Spleen (tissue), 11 donors: ENCODE data around the gene ZNF816. TPM values are rescaled to one million over a fixed set of nuclear protein-coding genes. Genes with fewer than 3 reads are reported as not detected.
"Not testable (repeated sequence)": the region's sequence is repeated elsewhere in the genome, so short reads cannot be mapped to it uniquely, and the experiment has no call there.

Experiments used
- DNase-seq: peaks from one replicate; pipeline ENCODE4 v3.0.0-alpha.2; 2020
- H3K27ac ChIP-seq, 8 donors: fragments of 200-600 bp; sonication (generic) in 7 of 8; 1 replicate in 4 of 8; 2 replicates in 4 of 8; pipeline versions ENCODE4 v1.5.0 to v1.8.0; 2016 to 2021; ENCODE audit warnings: inconsistent platforms in 4 of 8, mild to moderate bottlenecking in 4 of 8, moderate library complexity in 1 of 8
- H3K27me3 ChIP-seq, 7 donors: fragments of 200-600 bp; sonication (generic) in 6 of 7; replicated peaks in 1 of 7; 1 replicate in 4 of 7; 2 replicates in 3 of 7; pipeline versions ENCODE4 v1.5.0 to v1.8.0; 2016 to 2021; ENCODE audit warnings: inconsistent platforms in 3 of 7, mild to moderate bottlenecking in 1 of 7
- H3K36me3 ChIP-seq, 6 donors: fragments of 200-600 bp; sonication (generic) in 5 of 6; 1 replicate in 4 of 6; 2 replicates in 2 of 6; pipeline versions ENCODE4 v1.5.0 to v1.8.0; 2016 to 2021; ENCODE audit warnings: inconsistent platforms in 2 of 6
- H3K4me1 ChIP-seq, 6 donors: fragments of 200-600 bp; sonication (generic) in 5 of 6; 1 replicate in 3 of 6; 2 replicates in 3 of 6; pipeline versions ENCODE4 v1.5.0 to v1.8.0; 2016 to 2021; ENCODE audit warnings: inconsistent platforms in 3 of 6
- H3K4me3 ChIP-seq, 8 donors: fragments of 200-600 bp; sonication (generic) in 7 of 8; 1 replicate in 4 of 8; 2 replicates in 4 of 8; pipeline versions ENCODE4 v1.5.0 to v1.8.0; 2016 to 2021; ENCODE audit warnings: inconsistent platforms in 4 of 8, mild to moderate bottlenecking in 4 of 8, moderate library complexity in 2 of 8
- H3K9me3 ChIP-seq, 8 donors: fragments of 200-600 bp; sonication (generic) in 7 of 8; 1 replicate in 4 of 8; 2 replicates in 4 of 8; pipeline versions ENCODE4 v1.5.0 to v1.8.0; 2016 to 2021; ENCODE audit warnings: inconsistent platforms in 4 of 8
- POLR2A ChIP-seq, 3 donors: fragments of 450-650 bp; IDR thresholded peaks; one replicate each; pipeline ENCODE4 v1.5.1; 2017; ENCODE audit warnings: antibody characterized with exemption in 3 of 3, mild to moderate bottlenecking in 1 of 3
- POLR2AphosphoS5 ChIP-seq, 3 donors: sonication (generic); formaldehyde crosslinking; IDR thresholded peaks; one replicate each; pipeline ENCODE4 v1.5.1; 2017; ENCODE audit warnings: antibody characterized with exemption in 3 of 3
- WGBS, 5 donors: extraction: QIAGEN DNeasy Blood & Tissue Kit in 3 of 5; methylation state at CpG; one replicate each; pipeline versions ENCODE4 v1.1.5 to v1.1.7; 2013 to 2018; 5-methylcytosine and 5-hydroxymethylcytosine counted together
- intact Hi-C: fragments of 100-400 bp; cut with DNase I; formaldehyde crosslinking; loops from one replicate; pipeline ENCODE4 v1.15.0; 2023; ENCODE audit warnings: low total_unique reads
- polyA plus RNA-seq, 3 donors: library from polyadenylated mRNA; stranded (reverse); fragments of 200-250 nt; gene quantifications; one replicate each; pipeline ENCODE4 v1.2.1, GENCODE V29; 2013
- total RNA-seq, 7 donors: library from RNA; depleted of rRNA in 3 of 7; stranded (reverse); fragments of >200 nt in 3 of 7; fragmentation: NEBNext Ultra II Directional in 4 of 7; extraction: Animal tissue kit (Norgen Biotek cat#: 25700) in 4 of 7; gene quantifications; one replicate each; pipeline versions ENCODE4 v1.1.0 to v1.2.1, GENCODE V29; 2016 to 2021
- TF ChIP-seq, protein P1 (sequence below), 11 experiments: fragments of 200-600 bp in 7 of 11; fragments of 450-650 bp in 4 of 11; sonication (generic) in 4 of 11; IDR thresholded peaks in 8 of 11; conservative IDR thresholded peaks in 3 of 11; 1 replicate in 7 of 11; 2 replicates in 4 of 11; pipeline versions ENCODE4 v1.4.0 to v1.8.0; 2016 to 2021; ENCODE audit warnings: antibody characterized with exemption in 11 of 11, inconsistent platforms in 4 of 11, mild to moderate bottlenecking in 1 of 11
- donor health status: healthy with polysubstance abuse.
- donor health status: DM: no; HTN: no; CAD: no; lungs with moderate emphysema.
- donor health status: DM: no; HTN: no; CAD: no.
- donor health status: Bipolar disorder and iron deficiency.
- donor health status: healthy.
- donor health status: DM: no; HTN: no; CAD: no.
- donor health status: DM: yes; HTN: yes; CAD: no.

Gene ZNF816
- total and polyA plus RNA-seq, 10 donors = 4.1 to 16.1 (median 9.8) TPM

DNA sequence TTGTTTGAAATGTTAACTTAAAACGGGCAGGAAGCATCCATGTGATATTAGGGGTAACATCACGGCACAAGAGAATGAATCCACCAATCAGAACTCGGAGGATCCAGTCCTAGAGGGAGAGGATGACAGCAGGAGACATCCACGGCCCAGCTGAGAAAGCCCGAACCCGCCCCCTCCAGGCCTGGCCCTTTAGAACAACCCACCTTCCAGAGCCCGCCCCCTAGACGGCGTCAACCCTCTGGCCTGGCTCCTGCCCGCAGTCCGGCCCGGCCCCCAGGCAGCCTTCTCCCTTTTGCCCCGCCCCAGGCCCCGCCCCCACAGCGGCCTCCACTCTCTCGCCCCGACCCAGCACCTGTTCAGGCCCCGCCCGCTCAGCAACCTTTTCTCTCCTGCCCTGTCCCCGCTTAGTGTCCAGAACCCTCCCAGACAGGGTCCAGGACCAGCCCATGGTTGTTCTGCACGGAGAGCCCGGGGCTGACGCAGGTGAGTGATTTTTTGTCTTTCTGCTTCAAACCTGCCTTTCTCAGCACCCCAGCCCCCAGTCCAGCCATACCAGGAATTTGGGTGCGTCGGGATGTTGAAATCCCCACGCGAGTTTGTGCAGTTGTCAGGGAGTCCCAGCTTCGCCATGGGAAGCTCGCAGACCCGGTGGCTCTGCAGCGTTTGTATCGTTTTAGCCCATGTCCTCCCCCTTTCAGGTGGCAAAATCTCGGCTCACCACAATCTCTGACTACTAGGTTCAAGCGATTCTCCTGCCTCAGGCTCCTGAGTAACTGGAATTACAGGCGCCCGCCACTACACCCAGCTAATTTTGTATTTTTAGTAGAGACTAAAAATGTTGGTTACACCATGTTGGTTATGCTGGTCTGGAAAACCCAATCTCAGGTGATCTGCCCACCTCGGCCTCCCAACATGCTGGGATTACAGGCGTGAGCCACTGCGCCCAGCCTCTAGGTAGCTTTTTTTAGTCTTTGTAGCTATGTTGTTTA is 16.1 kb downstream of the ZNF816 start:
- intact Hi-C loops = no loop called here
- Histone ChIP-seq H3K9me3 (peaks cover 8 to 77% (median 66%) of the 10 kb centered on the region in 8 donors), H3K4me1 (peaks cover 0 to 21% (median 9%) of the 10 kb centered on the region in 6 donors), H3K4me3 (peak overlapping the region in 1 of 8 donors; percentile 26), H3K27me3 (no peaks in the 10 kb centered on the region), H3K27ac (no peak overlapping the region), H3K36me3 (peaks cover under 1 to 34% (median 21%) of the 10 kb centered on the region in 6 donors)
- no peak for DNase-seq
- TF ChIP-seq POLR2A (IDR thresholded peaks at IDR 0.05) (no peak), POLR2AphosphoS5 (IDR thresholded peaks at IDR 0.05) (no peak)
- TF ChIP-seq, protein P1, sequence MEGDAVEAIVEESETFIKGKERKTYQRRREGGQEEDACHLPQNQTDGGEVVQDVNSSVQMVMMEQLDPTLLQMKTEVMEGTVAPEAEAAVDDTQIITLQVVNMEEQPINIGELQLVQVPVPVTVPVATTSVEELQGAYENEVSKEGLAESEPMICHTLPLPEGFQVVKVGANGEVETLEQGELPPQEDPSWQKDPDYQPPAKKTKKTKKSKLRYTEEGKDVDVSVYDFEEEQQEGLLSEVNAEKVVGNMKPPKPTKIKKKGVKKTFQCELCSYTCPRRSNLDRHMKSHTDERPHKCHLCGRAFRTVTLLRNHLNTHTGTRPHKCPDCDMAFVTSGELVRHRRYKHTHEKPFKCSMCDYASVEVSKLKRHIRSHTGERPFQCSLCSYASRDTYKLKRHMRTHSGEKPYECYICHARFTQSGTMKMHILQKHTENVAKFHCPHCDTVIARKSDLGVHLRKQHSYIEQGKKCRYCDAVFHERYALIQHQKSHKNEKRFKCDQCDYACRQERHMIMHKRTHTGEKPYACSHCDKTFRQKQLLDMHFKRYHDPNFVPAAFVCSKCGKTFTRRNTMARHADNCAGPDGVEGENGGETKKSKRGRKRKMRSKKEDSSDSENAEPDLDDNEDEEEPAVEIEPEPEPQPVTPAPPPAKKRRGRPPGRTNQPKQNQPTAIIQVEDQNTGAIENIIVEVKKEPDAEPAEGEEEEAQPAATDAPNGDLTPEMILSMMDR (IDR thresholded peaks at IDR 0.05 in 8 of 11, conservative IDR thresholded peaks at IDR 0.05 in 3 of 11) = no peak
- 41 to 62% (median 56%) methylated on average over 39 of the region's 39 CpGs for WGBS, 5 donors

DNA sequence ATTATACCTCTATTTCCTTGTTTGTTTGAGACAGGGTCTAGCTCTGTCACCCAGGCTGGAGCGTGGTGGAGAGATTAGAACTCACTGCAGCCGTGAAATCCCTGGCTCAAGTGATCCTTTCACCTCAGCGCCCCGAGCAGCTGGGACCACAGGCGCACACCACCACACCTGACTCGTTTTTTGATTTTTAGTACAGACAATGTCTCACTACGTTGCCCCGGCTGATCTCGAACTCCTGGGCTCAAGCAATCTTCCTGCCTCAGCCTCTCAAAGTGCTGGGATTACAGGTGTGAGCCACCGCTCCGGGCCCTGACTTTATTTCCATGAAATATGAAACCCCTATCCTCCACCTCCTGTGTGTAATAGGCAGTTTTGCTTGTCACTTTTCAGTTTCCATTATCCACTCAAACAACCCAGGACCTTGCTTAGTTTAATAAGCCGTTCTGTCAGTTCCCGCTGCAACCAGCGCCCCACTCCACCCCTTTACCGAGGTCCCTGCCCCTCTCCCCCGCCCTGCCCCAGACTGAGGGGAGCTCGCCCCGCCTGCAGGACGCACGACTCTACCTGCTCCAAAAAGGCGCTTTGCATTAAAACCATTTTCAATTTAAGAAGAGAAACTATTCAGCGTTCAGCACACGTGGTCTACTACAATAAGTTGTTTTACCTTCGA is 16.9 kb downstream of the ZNF816 start:
- H3K27ac ChIP-seq = no peak overlapping the region
- peaks cover 8 to 69% (median 58%) of the 10 kb centered on the region in 8 donors for H3K9me3 ChIP-seq
- intact Hi-C loops = no loop called here
- 61 to 81% (median 79%) methylated on average over 24 of the region's 24 CpGs for WGBS, 5 donors
- H3K36me3 ChIP-seq = peaks cover 0 to 26% (median 12%) of the 10 kb centered on the region in 6 donors
- no peaks in the 10 kb centered on the region for H3K27me3 ChIP-seq
- TF ChIP-seq POLR2AphosphoS5 (IDR thresholded peaks at IDR 0.05) (no peak), POLR2A (IDR thresholded peaks at IDR 0.05) (no peak)
- TF ChIP-seq, protein P1 (IDR thresholded peaks at IDR 0.05 in 8 of 11, conservative IDR thresholded peaks at IDR 0.05 in 3 of 11) = no peak
- no peak for DNase-seq
- H3K4me1 ChIP-seq = peaks cover 0 to 29% (median 16%) of the 10 kb centered on the region in 6 donors
- peak overlapping the region in 1 of 8 donors; percentile 26 for H3K4me3 ChIP-seq

DNA sequence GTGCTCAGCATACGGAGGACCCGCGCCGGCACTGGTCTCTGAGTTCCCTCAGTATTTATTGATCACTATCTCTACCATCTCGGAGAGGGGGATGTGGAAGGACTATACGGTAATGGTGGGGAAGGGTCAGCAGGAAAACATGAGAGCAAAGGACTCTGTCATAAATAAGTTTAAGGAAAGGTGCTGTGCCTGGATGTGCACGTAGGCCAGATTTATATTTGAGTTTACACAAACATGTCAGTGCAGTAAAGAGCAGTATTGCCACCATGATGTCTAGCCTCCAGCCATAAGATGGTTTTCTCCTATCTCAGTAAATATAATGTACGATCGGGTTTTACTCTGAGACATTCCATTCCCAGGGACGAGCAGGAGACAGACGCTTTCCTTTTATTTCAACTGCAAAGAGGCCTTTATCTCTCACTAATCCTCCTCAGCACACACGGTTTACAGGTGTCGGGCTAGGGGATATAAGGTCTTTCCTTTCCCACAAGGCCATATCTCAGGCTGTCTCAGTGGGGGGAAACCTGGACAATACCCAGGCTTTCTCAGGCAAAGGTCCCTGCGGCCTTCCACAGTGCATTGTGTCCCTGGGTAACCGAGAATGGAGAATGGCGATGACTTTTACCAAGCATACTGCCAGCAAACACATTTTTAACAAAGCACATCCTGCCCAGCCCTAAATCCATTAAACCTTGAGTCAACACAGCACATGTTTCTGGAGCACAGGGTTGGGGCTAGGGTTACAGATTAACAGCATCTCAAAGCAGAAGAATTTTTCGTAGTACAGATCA is 17.8 kb downstream of the ZNF816 start:
- WGBS, 5 donors = 92 to 95% (median 93%) methylated on average over 17 of the region's 17 CpGs
- Histone ChIP-seq H3K4me1 (peaks cover 0 to 37% (median 20%) of the 10 kb centered on the region in 6 donors), H3K36me3 (peaks cover 0 to 17% (median 3%) of the 10 kb centered on the region in 6 donors), H3K9me3 (peaks cover 8 to 60% (median 49%) of the 10 kb centered on the region in 8 donors)
- H3K27me3 ChIP-seq, H3K4me3 ChIP-seq, intact Hi-C loops, H3K27ac ChIP-seq, DNase-seq: not testable (repeated sequence)
